Activated CD4-positive, alpha-beta T cell treated with anti-CD3 and anti-CD28 coated beads for 24 hours (primary cell): Measurements from ENCODE around the gene PAK4.
"Not testable (repeated sequence)": the region's sequence is repeated elsewhere in the genome, so short reads cannot be mapped to it uniquely, and the experiment has no call there.

Experiments used
- DNase-seq, 2 donors: peaks; one replicate each; pipeline ENCODE4 v3.0.0-alpha.2; 2020; ENCODE audit warnings: low read depth in 2 of 2

Gene PAK4

DNA sequence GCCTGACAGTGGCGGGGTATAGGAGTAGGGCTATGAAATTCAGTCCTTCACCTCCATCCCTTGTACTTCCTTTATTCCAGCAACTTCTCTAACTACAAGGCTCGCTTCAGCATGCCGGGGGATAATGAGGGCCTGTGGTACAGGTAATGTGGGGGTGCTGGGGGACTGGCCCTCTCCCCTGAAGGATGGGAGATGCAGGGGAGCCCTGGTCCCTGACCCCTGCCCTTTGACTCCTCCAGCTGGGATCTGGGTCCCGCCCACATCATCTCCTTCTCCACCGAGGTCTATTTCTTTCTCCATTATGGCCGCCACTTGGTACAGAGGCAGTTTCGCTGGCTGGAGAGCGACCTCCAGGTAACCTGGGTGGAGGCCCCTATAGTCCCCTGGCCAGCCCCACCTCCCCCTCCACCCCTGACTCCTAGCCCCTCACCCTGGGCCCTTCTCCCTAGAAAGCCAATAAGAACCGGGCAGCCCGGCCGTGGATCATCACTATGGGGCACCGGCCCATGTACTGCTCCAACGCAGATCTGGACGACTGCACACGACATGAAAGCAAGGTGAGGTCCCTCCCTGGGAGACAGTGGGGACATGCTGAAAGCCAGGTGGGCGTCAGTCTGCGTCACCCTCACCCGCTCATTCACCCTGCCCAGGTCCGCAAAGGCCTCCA, 25.0 kb upstream of the PAK4 start:
- DNase-seq, result no peak

DNA sequence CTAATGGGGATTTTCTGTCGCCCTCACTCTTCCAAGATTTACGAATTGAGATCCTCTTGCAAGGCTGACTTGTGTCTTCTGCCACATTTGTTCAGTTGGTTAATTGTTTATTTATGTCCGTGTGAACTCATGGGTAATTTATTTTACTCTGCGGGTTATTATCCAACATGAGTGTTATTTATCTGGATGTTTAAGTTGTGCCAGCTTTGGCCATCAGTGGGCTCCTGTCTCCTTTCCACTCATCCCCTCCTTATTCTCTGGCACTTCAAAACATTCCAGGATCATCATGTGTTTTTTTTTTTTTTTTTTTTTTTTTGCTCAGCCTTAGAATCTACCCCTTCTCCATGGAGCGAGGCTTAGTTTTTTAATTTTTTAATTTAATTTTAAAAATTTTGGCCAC, 22.4 kb upstream of the PAK4 start:
- no peak for DNase-seq

- DNase-seq, result no peak
These were observed 21.4 kb upstream of the PAK4 start for GRCh38 chr19:39104186-39104596.

GRCh38 chr19:39106194-39106593, 19.4 kb upstream of the PAK4 start:
- no peak for DNase-seq

DNA sequence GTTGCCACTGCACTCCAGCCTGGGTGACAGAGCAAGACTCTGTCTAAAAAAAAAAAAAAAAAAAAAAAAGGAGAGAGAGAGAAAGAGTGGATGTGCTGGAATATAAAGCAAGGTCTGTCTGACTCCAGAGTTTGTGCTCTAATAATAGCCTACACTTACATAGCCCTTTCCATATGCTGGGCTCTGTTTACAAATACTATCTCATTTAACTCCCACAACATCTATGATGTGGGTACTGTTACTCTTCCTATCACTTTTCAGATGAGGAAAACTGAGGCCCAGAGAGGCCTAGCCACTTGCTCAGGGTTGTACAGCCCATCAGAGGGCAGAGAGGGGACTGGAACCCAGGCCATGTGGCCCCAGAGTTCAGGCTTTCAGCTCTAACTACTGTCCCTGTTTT, 15.9 kb upstream of the PAK4 start:
- no peak for DNase-seq

DNA sequence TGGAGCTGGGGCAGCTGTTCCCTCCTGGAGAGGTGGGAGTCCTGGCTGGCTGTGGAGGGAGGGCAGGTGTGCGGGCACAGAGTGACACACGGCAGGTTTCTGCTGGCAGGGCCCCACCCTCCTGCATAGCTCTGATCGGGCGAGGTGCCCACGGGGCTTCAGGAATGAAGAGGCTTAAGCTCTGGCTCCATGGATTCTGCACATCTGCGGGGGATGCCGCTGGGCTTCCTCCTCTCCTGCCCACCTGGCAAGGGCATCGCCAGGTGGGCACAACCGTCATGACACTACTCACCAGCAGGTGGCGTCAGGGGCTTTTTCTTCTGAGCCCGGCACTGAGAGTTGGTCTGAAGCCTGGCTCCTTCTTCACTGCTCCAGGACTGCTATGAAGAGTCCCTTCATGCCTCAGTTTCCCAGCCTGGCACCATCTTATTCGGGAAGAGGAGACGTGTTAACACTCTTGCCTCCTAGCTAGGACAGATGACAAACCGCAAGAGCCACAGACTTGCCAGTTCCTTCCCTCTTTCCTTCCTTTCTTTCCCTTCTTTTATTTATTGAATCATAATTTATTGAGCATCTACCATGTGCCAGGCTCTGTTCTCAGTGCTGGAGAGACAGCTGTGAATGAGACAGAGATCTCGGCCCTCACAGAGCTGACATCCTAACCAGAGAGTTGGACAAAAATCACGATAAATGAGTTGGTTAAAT, 15.2 kb upstream of the PAK4 start:
- peak; percentile 55 to 71 for DNase-seq

GRCh38 chr19:39111593-39112199, 13.9 kb upstream of the PAK4 start:
- DNase-seq, result no peak

DNA sequence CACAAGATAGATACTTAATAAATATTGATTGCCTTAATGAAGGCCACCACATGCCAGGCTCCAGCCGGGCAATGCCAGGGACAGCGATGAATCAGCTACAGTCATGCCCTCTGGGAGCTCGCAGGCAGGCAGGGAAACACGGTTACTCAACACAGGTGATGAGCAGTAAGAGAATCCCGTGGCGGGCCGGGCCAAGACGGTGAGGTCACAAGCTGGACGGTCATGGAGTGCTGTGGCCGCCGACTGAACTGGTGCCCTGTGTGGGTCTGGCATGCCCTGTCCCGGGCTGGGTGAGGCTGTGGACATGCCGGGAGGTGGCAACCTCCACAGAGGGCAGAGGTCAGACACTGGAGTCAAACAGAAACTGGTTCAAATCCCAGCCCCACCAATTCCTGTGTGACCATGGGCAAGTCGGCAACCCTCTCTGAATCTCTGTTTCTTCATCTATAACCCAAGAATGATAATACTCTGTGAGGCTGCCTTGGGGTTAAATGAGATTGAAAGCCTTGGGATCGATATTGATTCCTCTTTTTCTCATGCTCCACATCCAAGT, 13.2 kb upstream of the PAK4 start:
- DNase-seq, result no peak

- no peak for DNase-seq
These were observed 12.4 kb upstream of the PAK4 start for GRCh38 chr19:39113199-39113598.

DNA sequence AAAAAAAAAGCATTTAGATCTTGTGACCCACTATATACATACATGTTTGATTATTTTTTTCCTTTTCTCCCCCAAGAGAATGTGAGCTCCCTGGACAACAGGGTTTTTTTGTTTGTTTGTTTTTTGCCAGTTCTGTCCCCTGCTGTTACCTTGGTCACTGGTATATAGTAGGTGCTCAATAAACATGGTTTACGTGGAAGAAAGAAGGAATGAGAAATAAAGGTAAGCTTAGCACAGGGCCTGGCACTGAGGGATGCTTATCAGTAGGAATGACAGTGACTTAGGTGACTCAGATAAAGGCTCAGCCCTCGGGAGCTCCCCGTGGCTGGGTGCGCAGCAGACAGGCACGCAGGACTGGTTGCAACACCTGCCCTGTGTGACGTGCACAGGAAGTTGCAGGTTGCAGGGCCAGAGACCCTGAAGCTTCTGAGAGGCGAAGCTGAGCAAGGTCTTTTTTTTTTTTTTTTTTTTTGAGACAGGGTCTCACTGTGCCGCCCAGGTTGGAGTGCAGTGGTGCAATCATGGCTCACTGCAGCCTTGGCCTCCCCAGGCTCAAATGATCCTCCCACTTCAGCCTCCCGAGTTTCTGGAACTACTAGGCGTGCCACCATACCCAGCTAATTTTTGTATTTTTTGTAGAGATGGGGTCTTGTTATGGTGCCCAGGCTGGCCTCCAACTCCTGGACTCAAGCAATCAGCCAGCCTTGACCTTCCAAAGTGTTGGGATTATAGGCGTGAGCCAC, 10.3 kb upstream of the PAK4 start:
- no peak for DNase-seq

DNA sequence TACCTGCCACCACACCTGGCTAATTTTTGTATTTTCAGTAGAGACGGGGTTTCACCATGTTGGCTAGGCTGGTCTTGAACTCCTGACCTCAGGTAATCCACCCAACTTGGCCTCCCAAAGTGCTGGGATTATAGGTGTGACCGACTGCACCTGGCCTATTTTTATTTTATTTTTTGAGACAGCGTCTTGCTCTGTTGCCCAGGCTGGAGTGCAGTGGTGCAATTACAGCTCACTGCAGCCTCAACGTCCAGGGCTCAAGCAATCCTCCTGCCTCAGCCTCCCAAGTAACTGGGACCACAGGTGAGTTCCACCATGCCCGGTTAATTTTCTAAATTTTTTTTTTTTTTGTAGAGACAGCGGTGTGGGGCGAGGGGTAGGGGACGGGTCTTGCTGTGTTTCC, 8.6 kb upstream of the PAK4 start:
- not testable (repeated sequence) for DNase-seq

GRCh38 chr19:39119830-39120229, 5.8 kb upstream of the PAK4 start:
- no peak for DNase-seq

GRCh38 chr19:39122934-39123731, 2.5 kb upstream of the PAK4 start:
- no peak for DNase-seq

DNA sequence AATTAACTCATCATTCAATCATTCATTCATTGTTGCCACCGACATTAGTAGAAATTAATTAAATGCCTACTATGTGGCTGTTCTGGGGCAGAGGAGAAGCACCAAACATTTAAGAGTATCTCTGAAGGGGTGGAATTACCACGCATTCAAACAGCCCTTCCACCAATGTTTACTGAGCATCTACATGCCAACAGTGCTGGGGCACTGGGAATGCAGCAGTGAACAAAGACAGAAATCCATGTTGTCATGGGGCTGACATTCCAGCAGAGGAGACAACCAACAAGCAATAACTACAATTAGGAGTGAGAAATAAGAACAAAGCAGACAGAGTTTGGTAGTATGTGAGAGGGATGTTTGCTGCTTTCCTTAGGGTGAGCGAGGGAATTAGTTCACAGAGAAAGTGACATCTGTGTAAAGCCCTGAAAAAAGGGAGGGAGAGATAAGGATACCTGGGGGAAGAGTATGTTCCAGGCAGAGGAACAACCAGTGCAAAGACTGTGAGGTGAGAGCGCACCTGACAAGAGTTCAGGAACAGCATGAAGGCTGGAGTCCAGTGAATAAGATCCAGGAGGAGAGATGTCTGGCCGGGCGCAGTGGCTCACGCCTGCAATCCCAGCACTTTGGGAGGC, 1.3 kb upstream of the PAK4 start:
- no peak for DNase-seq

GRCh38 chr19:39125199-39125553, 410 bp upstream of the PAK4 start:
- DNase-seq, result no peak

DNA sequence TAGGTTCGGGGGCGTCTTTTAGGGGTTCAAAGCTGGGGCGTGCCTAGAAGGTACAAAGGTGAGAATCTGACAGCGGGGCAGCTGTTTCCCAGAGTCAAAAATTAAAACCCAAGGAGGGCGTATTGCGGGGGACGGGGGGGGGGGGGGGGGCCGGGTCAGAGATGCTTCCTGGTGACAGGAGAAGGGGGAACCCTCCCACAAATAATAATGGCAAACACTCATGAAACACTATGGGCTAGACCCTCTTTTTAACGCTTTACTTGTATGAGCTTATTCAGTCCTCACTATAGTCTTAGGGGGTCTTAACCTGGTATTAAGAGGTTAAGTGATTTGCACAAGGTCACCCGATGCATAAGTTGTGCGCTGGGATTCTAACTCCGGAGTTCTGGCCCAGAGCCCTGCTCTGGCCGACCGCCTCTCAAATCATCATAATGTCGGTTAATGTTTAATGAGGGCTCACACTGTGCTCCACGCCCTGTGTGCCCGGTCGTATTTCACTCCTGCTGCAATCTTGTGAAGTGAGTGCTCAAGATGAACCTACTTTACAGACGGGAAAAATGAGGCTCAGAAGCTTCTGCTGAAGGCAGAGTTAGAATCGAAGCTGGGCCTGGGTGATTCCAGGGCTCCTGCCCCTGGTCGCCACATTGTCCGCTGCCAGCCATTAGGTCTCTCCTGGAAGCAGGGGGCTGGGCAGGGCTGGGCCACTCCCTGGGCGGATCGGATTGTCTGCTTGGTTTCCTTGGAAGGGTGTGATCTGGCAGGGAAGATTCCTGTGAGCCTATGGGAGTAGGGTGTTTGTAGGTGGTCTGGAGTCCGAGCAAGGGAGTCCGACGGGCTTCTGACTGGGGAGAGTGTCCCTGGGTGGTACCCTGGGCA, 964 bp downstream of the PAK4 start:
- DNase-seq, result no peak

DNA sequence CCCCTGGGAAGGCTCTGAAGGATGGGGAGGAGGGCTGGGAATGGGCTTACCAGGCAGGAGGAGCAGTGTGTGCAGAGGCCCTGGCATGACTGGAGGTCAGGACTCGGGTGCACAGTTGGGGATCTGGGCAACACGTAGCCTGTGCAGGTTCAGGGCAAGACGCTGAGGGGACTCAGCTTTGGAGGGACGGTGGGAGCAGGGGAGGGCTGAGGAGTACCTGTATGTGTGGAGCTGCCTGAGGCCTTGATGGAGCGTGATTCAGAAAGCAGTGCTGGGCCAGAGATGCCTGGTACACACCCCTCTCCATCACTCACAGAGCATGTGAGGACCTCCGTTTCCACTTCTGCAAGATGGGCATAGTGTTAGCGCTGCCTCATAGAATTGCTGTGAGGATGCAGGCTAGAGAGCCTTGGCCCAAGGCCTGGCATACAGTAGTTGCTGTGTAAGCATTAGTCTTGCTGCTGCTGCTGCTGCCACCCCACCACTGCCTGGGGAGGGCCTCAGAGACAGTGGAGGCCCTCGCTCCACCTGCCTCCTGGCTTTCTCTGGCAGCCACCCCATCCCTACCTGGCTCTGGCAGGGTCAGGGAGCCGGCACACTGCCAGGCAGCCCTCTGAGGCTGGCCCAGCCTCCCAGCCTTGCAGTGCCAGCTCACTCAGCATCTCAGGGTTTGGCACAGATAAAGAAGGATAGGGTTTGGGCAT, 2.4 kb downstream of the PAK4 start:
- DNase-seq, result no peak

DNA sequence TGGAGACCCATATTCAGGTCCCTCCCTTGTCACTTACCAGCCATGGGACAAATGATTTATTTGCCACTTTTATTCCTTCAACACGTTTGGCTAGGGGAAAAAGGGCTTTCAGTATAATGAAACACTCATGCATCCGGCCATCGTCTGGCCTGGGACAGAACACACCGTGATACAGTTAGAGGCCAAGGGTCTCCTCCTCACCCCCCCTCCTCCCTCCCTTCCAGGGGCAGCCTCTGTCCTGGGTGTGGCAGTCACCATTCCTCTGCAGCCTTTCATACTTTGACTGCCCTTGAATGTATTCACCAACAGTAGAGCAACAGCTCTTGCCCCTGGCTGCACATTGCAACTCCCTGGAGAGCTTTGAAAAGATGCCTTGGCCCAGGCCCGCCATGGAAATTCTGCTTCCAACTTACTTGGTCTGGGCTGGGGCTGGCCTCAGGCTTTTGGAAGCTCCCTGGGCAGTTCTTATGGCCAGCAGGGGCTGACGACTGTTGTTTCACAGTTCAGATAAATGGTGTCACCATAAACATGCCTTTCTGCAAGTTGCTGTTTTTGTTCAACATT, 3.0 kb downstream of the PAK4 start:
- DNase-seq, result no peak

DNA sequence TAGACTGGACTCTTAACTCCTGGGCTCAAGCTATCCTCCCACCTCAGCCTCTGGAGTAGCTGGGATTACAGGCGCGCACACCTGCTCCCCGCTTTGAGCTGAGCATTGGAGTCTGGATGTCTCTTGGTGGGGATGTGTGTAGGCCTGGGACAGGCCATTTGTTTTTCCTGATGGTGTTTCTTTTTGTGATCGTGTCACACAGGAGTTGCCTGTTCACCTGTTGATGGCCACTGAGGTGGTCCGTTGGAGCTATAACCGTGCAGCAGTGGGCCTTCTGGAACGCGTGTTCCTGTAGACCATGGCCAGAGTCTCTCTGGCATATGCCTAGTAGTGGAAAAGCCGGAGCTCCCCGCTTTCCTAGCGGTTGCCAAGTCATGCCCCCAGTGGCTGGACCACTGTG, 3.5 kb downstream of the PAK4 start:
- no peak for DNase-seq
